Uterus (tissue), 2 donors: ENCODE data around the gene SSTR4.

Source experiments
- POLR2A ChIP-seq, 2 donors: fragments of 450-650 bp; IDR thresholded peaks; one replicate each; pipeline ENCODE4 v1.6.1; 2016; ENCODE audit warnings: antibody characterized with exemption in 2 of 2, mild to moderate bottlenecking in 1 of 2, moderate library complexity in 1 of 2
- TF ChIP-seq, protein P1 (sequence below), 4 experiments: fragments of 200-600 bp in 2 of 4; fragments of 450-650 bp in 2 of 4; sonication (generic) in 2 of 4; IDR thresholded peaks; one replicate each; pipeline ENCODE4 v1.5.1; 2016 to 2019; ENCODE audit warnings: antibody characterized with exemption in 4 of 4, mild to moderate bottlenecking in 2 of 4, moderate library complexity in 1 of 4

DNA sequence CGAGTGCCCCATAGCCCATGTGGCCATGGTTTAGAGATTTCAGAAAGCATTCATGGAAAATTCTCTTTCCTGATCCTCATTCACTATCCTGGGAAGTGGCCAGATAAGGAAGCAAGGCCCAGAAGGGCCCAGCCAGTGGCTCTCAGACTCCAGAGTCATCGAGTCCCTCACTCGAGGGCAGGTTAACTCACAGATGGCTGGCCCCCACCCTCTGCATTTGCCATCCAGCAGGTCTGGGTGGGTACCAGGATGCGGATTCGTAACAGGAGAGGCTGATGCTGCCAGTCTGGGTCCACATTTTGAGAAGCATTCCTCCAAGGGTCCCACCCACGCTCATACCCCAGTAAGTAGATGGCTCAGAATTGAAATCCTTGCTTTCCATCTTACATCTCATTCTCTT lies 3.8 kb upstream of the SSTR4 start:
- TF ChIP-seq, protein P1, sequence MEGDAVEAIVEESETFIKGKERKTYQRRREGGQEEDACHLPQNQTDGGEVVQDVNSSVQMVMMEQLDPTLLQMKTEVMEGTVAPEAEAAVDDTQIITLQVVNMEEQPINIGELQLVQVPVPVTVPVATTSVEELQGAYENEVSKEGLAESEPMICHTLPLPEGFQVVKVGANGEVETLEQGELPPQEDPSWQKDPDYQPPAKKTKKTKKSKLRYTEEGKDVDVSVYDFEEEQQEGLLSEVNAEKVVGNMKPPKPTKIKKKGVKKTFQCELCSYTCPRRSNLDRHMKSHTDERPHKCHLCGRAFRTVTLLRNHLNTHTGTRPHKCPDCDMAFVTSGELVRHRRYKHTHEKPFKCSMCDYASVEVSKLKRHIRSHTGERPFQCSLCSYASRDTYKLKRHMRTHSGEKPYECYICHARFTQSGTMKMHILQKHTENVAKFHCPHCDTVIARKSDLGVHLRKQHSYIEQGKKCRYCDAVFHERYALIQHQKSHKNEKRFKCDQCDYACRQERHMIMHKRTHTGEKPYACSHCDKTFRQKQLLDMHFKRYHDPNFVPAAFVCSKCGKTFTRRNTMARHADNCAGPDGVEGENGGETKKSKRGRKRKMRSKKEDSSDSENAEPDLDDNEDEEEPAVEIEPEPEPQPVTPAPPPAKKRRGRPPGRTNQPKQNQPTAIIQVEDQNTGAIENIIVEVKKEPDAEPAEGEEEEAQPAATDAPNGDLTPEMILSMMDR (IDR thresholded peaks at IDR 0.05), result no peak
- no peak for TF ChIP-seq POLR2A (IDR thresholded peaks at IDR 0.05)
